GM21447 (cell line): ENCODE results near the gene CUX1.
"Not testable (repeated sequence)": the region's sequence is repeated elsewhere in the genome, so short reads cannot be mapped to it uniquely, and the experiment has no call there.

Experiments
- ATAC-seq: cut with Tn5 transposase; IDR thresholded peaks from one replicate; pipeline ENCODE4 v1.9.1; 2021; ENCODE audit not compliant: unreplicated experiment

The CUX1 gene

DNA sequence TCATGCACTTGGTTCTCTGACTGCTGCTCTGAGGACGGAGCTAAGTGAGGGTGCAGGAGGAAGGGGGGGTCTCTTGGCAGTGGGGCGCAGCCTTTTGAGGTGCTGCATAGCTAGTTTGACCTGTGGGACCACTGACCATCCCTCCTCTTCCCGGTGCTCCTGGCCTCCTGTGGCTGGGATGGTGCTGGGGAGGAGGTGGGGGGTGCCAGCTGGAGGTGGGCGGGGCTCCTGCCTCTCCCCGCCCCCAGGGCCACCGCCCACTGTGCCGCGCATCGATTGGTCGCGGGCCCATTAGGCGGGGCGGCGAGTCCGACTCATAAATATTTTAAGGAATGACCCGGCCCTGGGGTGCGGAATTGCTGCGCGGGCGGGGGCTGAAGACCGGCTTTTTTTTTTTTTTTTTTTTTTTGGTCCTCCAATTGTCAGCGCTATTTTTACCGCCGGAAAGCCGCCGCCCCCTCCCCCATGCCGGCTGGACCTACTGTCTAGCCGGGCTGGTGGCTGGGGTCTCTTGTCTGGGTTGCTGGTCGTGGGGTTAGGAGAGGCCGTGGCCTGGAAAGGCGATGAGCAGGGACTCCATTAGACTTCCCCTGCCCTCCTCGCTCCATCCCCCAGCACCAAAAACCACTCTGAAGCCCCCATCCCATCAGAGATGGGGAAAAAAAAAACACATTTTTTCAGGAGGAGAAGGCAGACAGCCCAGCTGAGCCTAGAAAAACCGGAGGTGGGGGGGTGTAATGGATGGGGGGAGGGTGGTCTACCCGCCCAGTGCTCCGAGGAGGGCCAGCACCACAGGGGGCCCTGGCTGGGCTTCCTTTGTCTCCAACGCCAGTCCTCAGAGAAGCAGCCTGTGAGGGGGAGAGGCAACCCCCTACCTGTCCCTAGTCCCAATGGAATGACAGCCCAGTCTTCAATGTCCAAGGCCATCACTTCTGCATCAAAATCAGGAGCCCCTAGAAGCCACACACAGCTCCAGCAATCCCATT is 475.7 kb downstream of the CUX1 start:
- ATAC-seq: no peak

DNA sequence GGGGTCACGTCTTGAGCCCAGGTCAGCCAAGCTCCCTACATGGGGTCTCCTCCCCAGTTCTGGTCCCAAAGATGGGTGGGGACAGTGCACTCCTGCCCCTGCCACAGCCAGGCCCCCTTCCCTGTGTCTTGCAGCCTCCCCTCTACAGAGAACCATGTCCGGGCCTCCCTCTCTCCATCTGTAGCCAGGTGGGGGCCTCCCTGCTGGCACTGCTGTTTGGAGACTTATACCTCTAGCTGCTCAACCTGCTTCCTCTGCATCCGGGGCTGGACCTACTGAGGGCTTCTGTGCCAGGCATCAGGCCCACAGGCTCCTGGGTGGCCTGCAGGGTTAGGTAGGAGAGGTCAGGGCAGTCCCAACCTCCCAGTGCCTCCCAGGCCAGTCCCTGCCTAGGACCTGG is 477.2 kb downstream of the CUX1 start:
- ATAC-seq: no peak

DNA sequence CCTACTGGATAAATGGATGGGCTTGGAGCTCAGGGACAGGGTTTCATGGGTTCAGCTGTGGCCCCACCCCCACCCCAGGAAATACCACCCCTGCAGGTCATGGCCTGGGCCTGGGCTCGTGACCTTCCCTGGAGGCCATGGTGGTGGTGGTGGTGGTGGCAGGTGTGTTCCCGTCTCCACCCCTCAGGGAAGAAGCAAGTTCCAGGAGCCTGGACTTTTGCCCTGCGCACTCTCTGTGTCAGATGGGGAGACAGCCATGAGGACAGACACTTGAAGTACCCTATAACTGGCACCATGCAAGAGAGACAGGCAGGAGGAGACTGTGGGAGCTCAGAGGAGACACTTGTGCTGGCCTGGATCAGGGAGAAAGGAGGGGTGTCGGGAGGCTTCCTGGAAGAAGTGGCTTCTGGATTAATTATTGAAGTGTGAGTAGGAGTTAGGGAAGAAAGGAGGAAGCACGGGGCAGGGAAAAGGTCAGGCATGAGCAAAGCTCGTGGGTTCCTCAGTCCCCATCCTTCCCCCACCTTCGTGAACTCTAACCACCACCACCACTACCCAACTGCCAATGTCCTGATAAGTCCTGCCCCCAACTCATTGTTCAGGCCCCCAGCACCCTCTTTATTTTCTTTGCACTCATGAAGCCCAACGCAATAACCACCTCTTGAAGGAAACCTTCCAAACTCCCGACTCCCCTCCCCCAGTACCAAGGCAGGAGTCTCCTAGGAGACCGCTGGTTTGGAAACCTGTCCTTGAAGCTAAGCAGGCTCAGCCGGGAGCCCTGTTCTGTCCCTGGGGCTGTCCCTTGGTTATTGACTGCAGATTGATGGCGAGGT is 478.1 kb downstream of the CUX1 start:
- no peak for ATAC-seq

DNA sequence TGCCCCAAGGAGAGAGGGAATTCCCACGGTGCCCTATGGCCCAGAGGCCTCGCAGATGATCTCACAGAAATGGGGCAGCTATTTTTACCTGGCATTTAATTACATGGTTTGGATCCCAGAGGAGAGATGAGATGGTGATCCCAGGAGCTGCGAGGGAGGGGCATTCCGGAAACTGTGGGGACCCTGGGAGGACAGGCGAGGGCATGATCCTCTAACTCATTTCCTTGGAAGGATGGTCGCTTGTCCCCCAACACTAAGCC is 478.7 kb downstream of the CUX1 start:
- ATAC-seq: no peak

DNA sequence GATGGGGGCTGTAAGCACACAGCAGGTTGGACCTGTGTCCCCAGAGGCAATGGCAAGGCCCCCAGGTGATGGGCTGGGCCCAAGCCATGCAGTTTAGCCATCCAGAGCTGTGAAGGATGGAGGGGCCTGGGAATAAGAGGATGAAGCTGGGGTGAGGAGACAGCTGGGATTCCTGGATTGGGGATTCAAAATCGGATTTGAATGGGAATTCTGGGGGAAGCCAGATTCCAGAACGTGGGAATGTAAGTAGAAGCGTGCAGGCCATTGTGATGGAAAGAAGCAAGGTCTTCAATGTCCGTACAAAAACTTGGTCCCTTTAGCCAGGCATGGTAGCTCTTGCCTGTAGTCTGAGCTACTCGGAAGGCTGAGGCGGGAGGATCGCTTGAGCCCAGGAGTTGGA is 479.1 kb downstream of the CUX1 start:
- ATAC-seq: no peak

DNA sequence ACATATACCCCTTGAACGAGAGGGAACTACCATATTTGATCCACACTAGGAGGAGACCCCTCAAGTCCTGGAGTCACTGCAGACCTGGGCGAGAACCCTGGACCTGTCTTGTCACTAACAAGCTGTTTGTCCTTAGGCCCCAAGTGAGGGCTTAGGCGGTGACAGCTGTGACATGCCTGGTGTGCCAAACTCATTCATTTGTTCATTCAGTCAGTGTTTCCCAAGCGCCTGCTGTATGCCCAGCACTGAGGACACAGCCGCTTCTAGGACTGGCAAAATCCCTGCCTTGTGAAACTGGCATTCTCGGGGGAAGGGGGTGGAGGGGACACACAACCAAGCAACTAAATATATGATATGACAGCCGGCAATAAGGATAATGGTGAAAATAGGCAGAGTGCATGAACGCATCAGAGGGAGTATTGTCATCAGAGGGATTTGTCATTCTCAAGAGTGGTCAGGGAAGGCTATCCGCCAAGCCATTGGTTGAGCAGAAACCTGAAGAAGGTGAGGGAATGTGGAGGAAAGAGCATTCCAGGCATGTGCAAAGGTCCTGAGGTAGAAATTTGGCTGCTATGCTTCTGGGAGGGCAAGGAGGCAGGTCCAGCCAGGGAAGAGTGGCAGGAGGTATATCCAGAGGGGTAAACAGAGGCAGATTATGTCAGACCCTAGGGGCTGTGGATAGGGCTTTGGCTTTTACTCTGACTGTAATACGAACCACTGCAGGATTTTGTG is 480.2 kb downstream of the CUX1 start:
- ATAC-seq: no peak

DNA sequence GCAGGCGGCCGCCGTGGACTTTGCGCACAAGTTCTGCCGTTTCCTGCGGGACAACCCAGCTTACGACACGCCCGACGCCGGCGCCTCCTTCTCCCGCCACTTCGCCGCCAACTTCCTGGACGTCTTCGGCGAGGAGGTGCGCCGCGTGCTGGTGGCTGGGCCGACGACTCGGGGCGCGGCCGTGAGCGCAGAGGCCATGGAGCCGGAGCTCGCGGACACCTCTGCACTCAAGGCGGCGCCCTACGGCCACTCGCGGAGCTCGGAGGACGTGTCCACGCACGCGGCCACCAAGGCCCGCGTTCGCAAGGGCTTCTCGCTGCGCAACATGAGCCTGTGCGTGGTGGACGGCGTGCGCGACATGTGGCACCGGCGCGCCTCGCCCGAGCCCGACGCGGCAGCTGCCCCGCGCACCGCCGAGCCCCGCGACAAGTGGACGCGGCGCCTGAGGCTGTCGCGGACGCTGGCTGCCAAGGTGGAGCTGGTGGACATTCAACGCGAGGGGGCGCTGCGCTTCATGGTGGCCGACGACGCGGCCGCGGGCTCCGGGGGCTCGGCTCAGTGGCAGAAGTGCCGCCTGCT is 483.3 kb downstream of the CUX1 start:
- ATAC-seq: no peak

DNA sequence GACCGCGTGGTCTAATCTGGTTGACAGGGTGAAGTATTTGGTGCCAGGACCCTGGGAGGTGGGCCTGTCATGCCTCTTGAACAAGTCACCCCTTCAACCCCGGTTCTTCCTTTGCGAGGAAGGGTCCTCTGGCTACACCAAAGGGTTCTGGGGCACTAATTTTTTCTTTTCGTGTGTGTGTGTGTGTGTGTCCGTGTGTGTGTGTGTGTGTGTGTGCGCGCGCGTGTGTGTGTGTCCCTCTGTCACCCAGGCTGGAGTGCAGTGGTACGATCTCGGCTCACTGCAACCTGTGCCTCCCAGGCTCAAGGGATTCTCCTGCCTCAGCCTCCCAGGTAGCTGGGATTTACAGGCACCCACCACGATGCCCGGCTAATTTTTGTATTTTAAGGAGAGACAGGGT is 483.9 kb downstream of the CUX1 start:
- ATAC-seq: not testable (repeated sequence)

DNA sequence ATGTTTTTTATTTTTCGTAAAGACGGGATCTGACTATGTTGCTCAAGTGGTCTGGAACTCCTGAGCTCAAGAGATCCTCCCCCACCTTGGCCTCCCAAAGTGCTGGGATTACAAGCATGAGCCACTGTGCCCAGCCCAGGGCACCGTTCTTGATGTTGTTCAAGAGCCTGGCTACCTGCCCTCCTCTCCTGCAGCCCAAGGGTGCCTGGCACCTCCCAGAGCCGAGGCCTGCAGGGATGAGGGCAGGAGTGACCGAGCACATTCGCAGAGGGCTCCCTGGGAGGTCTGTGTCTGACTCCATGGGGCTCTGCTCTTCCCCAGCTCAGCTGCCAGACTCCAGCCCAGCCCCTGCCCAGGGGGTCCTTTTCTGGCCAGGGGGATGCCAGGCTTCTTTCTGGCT is 484.6 kb downstream of the CUX1 start:
- no peak for ATAC-seq

DNA sequence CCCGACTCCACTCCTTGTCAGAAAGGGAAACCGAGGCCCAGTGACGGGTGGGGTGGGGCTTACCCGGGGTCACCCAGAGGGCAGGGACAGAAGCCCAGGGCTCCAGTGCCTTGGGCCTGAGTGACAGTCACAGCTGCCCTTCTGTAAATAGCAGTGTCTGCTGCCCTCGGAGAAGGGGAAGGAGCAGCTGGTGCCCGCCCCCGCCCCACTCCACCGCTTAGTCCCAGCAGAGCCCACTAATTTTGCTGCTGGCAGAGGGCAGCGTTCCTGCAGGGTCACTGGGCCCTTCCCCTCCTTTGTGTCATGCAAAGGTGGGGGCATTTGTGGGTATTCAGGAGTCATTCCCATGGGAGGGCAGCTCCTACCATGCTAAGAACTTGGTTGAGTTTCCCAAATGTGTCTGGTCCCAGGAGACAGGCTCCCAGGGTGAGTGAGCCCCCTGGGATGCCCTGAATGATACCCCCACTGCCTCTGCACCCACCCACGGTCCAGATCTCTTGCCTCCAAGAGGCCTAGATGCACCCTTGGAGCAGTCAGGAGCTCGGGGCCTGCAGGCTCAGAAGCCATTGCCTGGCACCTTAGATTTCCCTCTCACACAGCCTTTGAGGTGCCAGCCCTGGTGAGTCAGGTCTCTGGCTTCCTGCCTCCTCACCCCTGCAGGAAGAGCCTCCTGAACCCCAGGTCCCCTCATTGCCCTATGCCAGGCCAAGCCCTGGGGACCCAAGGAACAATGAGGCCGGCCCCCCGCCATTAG is 486.4 kb downstream of the CUX1 start:
- ATAC-seq: no peak

DNA sequence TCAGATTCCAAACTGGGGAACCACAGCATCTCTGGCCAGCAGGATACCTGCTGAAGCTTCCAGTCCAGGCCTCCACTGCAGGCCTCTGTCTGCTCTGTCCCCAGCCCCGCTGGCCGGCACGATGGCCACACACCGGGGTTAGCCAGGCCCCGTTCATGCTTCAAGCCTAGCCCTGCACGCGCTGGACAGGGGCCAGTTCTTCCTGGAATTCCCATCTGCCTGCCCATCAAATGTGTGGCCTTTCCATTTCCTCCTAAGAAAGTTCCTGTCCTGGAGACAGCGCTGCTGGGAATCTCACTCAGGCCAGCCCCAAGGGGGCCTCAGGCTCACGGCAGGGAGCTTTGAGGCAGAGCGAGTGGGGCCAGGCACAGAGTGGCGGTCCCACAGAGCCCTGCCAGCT is 487.2 kb downstream of the CUX1 start:
- no peak for ATAC-seq

DNA sequence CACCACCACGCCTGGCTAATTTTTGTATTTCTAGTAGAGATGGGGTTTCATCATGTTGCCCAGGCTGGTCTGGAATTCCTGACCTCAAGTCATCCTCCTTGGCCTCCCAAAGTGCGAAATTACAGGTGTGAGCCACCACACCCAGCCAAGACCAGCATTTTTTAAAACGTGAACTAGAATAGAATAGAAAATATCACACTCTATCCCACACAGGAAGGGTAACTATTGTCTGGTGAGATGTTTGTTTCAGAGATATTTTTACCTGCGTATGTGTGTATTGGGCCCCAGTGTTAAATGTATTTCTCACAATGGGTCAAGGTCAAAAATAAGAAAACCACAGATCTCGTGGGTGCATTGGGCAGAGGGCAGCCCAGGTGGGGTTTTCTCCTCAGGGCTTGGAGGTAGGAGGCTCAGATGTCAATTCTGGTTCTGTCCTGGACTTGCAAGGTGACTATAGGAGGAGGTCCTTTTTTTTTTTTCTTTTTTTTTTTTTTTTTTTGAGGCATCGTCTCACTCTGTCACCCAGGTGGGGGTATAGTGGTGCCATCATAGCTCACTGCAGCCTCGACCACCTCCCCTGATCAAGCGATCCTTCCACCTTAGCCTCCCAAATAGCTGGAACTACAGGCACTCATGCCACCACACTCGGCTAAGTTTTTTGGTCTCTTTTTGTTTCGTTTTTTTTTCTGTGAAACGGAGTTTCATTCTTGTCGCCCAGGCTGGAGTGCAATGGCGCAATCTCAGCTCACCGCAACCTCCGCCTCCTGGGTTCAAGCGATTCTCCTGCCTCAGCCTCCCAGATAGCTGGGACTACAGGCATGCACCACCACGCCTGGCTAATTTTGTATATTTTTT is 488.2 kb downstream of the CUX1 start:
- peak; percentile 48 for ATAC-seq

DNA sequence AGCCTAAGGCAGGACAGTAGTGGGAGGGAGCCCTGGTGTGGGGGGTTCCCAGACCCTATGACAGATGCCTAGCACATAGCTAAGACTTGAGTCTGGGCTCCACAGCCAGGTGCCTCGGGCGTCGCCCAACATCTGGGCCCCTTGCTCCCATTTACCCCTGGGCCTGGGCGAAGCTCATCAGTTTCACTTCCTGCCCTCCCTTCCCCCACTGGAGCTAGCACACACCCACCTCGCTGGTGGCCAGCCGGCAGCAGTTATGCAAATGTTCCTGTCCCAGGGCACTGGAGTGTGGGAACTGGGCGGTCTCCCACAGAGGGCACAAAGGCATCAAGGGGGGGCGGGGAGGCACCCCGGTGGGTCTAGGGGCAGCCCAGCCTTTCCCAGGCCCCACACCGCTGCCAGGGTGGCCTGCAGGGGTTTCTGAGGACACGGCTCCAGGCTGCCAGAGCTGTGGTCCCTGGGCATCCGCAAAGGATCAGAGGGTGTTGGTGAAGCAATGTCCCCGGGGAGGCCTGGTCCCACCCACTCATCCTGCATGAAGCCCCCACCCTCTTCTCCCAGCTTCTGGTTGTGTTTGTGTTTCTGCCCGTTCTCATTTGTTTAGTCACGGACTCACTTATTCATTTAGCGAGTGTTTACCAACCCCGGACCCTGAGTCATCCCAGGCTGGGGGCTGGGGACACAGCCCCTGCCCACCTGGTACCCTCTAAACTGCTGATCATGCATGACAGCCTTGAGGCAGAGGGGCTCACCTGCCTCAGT is 489.7 kb downstream of the CUX1 start:
- ATAC-seq: peak; percentile 68

DNA sequence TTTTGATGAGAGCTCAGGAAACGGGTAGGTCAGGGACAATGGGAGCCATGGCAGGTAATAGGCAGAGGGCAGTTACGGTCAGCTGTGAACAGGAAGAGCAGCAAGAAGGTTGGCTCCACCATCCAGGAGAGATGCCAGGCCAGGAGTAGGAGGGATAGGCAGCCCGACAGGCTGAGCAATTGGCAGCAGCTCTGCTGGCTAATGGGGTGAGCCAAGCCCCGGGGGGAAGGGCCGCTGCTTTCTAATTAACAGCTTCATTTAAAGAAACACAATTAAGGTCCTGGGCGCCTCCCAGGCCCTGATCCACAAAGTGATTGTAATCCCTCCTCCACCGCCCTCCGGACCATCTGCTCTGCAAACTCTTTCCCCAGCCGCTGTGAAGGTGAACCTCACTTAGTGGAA is 493.0 kb downstream of the CUX1 start:
- no peak for ATAC-seq

DNA sequence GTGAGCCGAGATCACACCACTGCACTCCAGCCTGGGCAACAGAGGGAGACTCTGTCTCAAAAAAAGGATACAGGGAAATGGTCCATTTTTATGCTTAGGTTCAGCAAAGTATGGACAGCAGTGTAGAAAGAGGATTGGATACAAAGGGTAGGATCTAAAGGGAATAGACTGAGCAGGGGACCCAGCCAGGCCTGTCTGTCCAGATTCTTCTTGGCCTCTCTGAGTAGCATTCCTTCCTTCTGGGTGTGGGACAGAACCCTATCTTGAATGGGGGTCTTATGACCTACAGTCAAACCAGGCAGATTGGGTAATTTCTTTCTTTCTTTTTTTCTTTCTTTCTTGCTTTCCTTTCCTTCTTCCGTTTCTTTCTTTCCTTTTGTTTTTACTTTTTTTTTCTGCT is 494.9 kb downstream of the CUX1 start:
- no peak for ATAC-seq

DNA sequence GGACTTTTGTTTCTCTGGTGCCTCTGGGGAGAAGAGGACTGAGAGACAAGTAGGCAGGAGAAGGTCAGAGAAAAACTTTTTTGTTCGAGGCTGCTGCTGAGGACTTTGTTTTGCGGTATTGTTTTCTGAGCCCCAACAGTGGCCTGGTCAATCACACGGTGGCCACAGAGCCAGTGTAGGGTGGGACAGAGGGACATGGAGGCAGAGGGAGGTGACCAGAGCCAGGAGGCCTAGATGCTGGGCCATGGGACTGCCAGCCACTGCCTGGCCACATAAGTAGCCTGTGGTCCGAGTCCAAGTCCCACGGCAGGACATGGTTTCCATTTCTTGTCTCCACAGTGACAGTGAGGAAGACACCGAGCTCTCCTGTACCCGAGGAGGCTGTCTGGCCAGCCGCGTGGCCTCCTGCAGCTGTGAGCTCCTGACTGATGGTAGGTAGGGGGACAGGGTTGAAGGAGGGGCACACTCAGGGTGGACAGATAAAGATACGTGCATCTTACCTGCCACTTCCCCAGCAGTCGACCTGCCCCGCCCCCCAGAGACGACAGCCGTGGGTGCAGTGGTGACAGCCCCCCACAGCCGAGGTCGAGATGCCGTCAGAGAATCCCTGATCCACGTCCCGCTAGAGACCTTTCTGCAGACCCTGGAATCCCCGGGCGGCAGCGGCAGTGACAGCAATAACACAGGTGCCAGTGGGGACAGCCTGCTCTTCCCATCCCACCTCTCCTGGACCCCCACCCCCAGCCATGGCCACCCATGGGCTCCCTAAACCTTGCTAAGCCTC is 496.8 kb downstream of the CUX1 start:
- ATAC-seq: no peak

DNA sequence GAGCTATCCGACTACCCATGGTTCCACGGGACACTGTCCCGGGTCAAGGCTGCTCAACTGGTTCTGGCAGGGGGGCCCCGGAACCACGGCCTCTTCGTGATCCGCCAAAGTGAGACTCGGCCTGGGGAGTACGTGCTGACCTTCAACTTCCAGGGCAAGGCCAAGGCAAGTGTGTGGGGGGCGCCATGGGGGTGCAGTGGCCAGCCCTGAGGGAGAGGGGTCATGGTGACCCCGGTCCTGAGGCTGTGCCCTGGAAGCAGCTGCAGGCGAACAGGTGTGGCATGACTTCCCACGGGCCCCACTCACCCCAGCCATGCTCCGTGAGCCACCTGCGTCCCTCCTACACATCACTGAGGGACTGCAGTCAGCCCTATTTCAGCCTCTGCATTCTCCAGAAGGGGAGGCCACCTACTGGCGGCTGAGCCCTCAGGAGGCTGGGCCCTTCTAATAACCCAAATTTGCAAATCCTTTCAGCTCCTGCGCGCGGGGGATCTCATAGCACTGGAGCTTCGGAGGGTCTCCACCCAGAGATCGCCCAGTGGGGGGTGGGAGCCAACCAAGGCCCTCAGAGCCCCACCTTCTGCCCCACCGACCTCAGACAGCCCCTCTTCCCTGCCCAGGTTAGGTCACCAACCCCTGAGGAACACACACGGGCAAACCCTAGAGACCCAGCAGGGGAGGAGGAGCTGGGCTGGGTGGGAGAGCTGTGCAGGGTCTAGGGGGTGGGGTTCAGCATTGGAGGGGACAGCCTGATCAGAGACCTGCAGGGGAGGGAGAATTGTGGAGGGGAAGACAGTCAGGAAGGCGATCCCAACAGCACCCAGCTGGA is 500.0 kb downstream of the CUX1 start:
- ATAC-seq: no peak
